DND-41 (cell line): ENCODE measurements around the gene CELSR1.

ENCODE experiments used
- ATAC-seq: fragments of 200-7000 bp; cut with Tn5 transposase; 3 replicates; pipeline ENCODE4 v1.9.1; 2021; ENCODE audit warnings: low read depth; ENCODE audit not compliant: insufficient read depth
- DNase-seq: peaks from one replicate; pipeline ENCODE4 v3.0.0-alpha.2; 2020
- H2AFZ ChIP-seq: 2 replicates; pipeline ENCODE4 v1.6.0; 2012; ENCODE audit warnings: low read depth, low read length
- H3K27ac ChIP-seq: 2 replicates; pipeline ENCODE4 v1.5.1; 2012; ENCODE audit warnings: low read length, inconsistent platforms
- H3K27me3 ChIP-seq: fragments of 200-600 bp; sonication (generic); 2 replicates; pipeline ENCODE4 v1.6.0; 2012; ENCODE audit warnings: low read length, mild to moderate bottlenecking, inconsistent platforms; ENCODE audit not compliant: insufficient read depth, poor library complexity
- H3K36me3 ChIP-seq: 2 replicates; pipeline ENCODE4 v1.5.1; 2012; ENCODE audit warnings: low read length, inconsistent platforms; ENCODE audit not compliant: insufficient read depth
- H3K4me1 ChIP-seq: 2 replicates; pipeline ENCODE4 v1.5.1; 2012; ENCODE audit warnings: mild to moderate bottlenecking, low read length; ENCODE audit not compliant: insufficient read depth
- H3K4me2 ChIP-seq: 2 replicates; pipeline ENCODE4 v1.6.0; 2012; ENCODE audit warnings: mild to moderate bottlenecking, moderate library complexity, low read length, inconsistent platforms; ENCODE audit not compliant: insufficient read depth
- H3K4me3 ChIP-seq, 2 experiments: fragments of 200-600 bp in 1 of 2; shearing (Covaris generic) in 1 of 2; 2 replicates each; pipeline ENCODE4 v1.5.1; 2012 to 2016; ENCODE audit warnings: inconsistent platforms in 2 of 2, low read length in 2 of 2, mild to moderate bottlenecking in 2 of 2, low read depth in 1 of 2, moderate library complexity in 1 of 2
- H3K79me2 ChIP-seq: 2 replicates; pipeline ENCODE4 v1.6.0; 2012; ENCODE audit warnings: low read length, inconsistent platforms; ENCODE audit not compliant: insufficient read depth
- H3K9ac ChIP-seq: 2 replicates; pipeline ENCODE4 v1.6.0; 2012; ENCODE audit warnings: low read depth, mild to moderate bottlenecking, inconsistent platforms, low read length, moderate library complexity
- H3K9me3 ChIP-seq: 2 replicates; pipeline ENCODE4 v1.5.1; 2012; ENCODE audit warnings: low read length, moderate library complexity, mild to moderate bottlenecking, inconsistent platforms; ENCODE audit not compliant: insufficient read depth, severe bottlenecking
- H4K20me1 ChIP-seq: 2 replicates; pipeline ENCODE4 v1.6.0; 2012; ENCODE audit warnings: low read length; ENCODE audit not compliant: insufficient read depth
- EZH2 ChIP-seq: IDR thresholded peaks from 3 replicates; pipeline ENCODE4 v1.6.1; 2012; ENCODE audit warnings: borderline replicate concordance, low read depth, mild to moderate bottlenecking, moderate library complexity, low read length, inconsistent platforms; ENCODE audit not compliant: severe bottlenecking
- TF ChIP-seq, protein P1 (sequence below): IDR thresholded peaks from 2 replicates; pipeline ENCODE4 v1.5.1; 2012; ENCODE audit warnings: borderline replicate concordance, low read length, moderate library complexity, mild to moderate bottlenecking; ENCODE audit not compliant: poor library complexity, severe bottlenecking; ENCODE audit errors: extremely low read depth

The CELSR1 gene

GRCh38 chr22:46480396-46480795, 57.0 kb downstream of the CELSR1 start:
- no peak overlapping the region for H3K4me2 ChIP-seq
- TF ChIP-seq EZH2, result no peak
- TF ChIP-seq, protein P1, sequence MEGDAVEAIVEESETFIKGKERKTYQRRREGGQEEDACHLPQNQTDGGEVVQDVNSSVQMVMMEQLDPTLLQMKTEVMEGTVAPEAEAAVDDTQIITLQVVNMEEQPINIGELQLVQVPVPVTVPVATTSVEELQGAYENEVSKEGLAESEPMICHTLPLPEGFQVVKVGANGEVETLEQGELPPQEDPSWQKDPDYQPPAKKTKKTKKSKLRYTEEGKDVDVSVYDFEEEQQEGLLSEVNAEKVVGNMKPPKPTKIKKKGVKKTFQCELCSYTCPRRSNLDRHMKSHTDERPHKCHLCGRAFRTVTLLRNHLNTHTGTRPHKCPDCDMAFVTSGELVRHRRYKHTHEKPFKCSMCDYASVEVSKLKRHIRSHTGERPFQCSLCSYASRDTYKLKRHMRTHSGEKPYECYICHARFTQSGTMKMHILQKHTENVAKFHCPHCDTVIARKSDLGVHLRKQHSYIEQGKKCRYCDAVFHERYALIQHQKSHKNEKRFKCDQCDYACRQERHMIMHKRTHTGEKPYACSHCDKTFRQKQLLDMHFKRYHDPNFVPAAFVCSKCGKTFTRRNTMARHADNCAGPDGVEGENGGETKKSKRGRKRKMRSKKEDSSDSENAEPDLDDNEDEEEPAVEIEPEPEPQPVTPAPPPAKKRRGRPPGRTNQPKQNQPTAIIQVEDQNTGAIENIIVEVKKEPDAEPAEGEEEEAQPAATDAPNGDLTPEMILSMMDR, result no peak
- ATAC-seq (no peak), DNase-seq (no peak)
- no peak overlapping the region for H3K27ac ChIP-seq
- no peaks in the 10 kb centered on the region for H4K20me1 ChIP-seq
- no peak overlapping the region for H3K9ac ChIP-seq
- H3K79me2 ChIP-seq, result no peaks in the 10 kb centered on the region
- peaks cover 3% of the 10 kb centered on the region for H3K9me3 ChIP-seq
- H2AFZ ChIP-seq, result no peak overlapping the region
- no peak overlapping the region for H3K4me3 ChIP-seq
- peaks cover 15% of the 10 kb centered on the region for H3K4me1 ChIP-seq
- H3K27me3 ChIP-seq, result peaks cover 4% of the 10 kb centered on the region
- H3K36me3 ChIP-seq, result no peaks in the 10 kb centered on the region

DNA sequence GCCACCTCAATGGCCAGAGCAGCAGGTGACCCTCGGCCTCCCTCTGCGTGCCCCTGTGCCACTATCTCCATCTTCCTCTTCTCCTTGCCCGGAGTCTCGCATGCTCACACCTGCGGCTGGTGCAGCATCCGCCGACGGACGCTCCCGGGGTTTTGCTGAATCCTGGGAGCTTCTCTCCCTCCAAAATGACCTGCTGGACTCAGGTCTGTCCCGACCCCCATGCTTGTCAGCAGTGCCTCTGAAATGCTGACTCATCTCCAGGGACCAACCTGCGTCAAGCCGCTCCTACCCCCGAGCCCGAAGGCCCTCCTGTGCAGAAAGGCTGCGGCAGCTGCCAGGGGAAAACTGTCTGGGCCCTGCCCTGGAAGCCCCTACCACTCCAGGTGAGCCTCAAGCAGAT, 58.4 kb downstream of the CELSR1 start:
- DNase-seq (no peak), ATAC-seq (no peak)
- Histone ChIP-seq H3K4me1 (peaks cover 15% of the 10 kb centered on the region), H3K4me2 (no peak overlapping the region), H3K9me3 (peaks cover 3% of the 10 kb centered on the region), H3K79me2 (no peaks in the 10 kb centered on the region), H4K20me1 (no peaks in the 10 kb centered on the region), H3K27ac (no peak overlapping the region), H3K36me3 (no peaks in the 10 kb centered on the region), H3K27me3 (peaks cover 4% of the 10 kb centered on the region), H3K9ac (no peak overlapping the region), H3K4me3 (no peak overlapping the region), H2AFZ (no peak overlapping the region)
- TF ChIP-seq, protein P1, result no peak
- no peak for TF ChIP-seq EZH2

GRCh38 chr22:46478083-46478551, 59.3 kb downstream of the CELSR1 start:
- TF ChIP-seq EZH2, result no peak
- TF ChIP-seq, protein P1, result no peak
- Histone ChIP-seq H3K4me1 (peaks cover 15% of the 10 kb centered on the region), H3K4me3 (no peak overlapping the region), H4K20me1 (no peaks in the 10 kb centered on the region), H3K27ac (no peak overlapping the region), H3K79me2 (no peaks in the 10 kb centered on the region), H3K27me3 (peaks cover 4% of the 10 kb centered on the region), H3K4me2 (0 out of 2 replicates have a peak overlapping the region, but pooled peaks have one; percentile 17), H3K9me3 (peaks cover 3% of the 10 kb centered on the region), H3K36me3 (no peaks in the 10 kb centered on the region), H3K9ac (no peak overlapping the region), H2AFZ (no peak overlapping the region)
- no peak for DNase-seq
- ATAC-seq, result no peak

GRCh38 chr22:46476547-46476941, 60.9 kb downstream of the CELSR1 start:
- ATAC-seq, result no peak
- Histone ChIP-seq H3K27me3 (peaks cover 4% of the 10 kb centered on the region), H2AFZ (no peak overlapping the region), H3K4me3 (no peak overlapping the region), H3K9ac (no peak overlapping the region), H3K36me3 (no peaks in the 10 kb centered on the region), H3K79me2 (no peaks in the 10 kb centered on the region), H3K4me1 (peaks cover 15% of the 10 kb centered on the region), H4K20me1 (0 out of 2 replicates have a peak, but pooled peaks cover 3% of the 10 kb centered on the region), H3K27ac (no peak overlapping the region), H3K4me2 (no peak overlapping the region), H3K9me3 (no peaks in the 10 kb centered on the region)
- TF ChIP-seq, protein P1, result no peak
- TF ChIP-seq EZH2, result no peak
- DNase-seq, result no peak
